Measurements from ENCODE around the gene ABCA6. TPM values are rescaled to one million over a fixed set of nuclear protein-coding genes. Genes with fewer than 3 reads are reported as not detected.

The ABCA6 gene
- total RNA-seq, 1 donor = 30.4 TPM

DNA sequence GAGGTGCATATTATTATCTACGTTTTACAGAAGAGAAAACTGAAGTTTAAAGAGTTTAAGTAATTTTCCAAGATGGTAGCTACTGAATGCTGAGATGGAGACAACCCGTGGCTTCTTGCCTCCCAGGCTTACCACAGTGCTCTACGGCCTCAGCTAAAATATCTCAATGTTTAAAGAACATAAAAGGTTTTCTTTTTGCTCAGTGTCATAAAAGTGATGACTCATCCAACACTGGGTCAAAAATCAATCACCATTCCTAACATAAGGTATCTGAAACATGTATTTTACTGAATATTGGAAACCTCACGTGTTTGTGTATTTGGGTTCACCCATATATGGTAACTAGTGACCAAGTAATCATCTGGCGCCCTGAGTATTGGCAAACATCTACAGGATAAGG, 99.4 kb downstream of the ABCA6 start:
- no peak overlapping the region for H3K27ac ChIP-seq (ENCODE audit: low read depth, low read length)
- no peaks in the 10 kb centered on the region for H4K20me1 ChIP-seq (ENCODE audit: insufficient read depth, low read length)
- H3K4me1 ChIP-seq (ENCODE audit: insufficient read depth, low read length) = peaks cover 4% of the 10 kb centered on the region
- no peaks in the 10 kb centered on the region for H3K79me2 ChIP-seq (ENCODE audit: insufficient read depth, low read length)
- no peak overlapping the region for H3K4me2 ChIP-seq (ENCODE audit: insufficient read depth, low read length)
- no peaks in the 10 kb centered on the region for H3K9me3 ChIP-seq (ENCODE audit: low read depth, low read length)
- no peak for DNase-seq (ENCODE audit: insufficient read length, low spot score, missing footprints)
- H3K36me3 ChIP-seq (ENCODE audit: insufficient read depth, low read length) = no peaks in the 10 kb centered on the region
- H3K4me3 ChIP-seq (ENCODE audit: insufficient read depth, low read length) = no peak overlapping the region
- H2AFZ ChIP-seq (ENCODE audit: low read length) = no peak overlapping the region
- TF ChIP-seq, protein P1, sequence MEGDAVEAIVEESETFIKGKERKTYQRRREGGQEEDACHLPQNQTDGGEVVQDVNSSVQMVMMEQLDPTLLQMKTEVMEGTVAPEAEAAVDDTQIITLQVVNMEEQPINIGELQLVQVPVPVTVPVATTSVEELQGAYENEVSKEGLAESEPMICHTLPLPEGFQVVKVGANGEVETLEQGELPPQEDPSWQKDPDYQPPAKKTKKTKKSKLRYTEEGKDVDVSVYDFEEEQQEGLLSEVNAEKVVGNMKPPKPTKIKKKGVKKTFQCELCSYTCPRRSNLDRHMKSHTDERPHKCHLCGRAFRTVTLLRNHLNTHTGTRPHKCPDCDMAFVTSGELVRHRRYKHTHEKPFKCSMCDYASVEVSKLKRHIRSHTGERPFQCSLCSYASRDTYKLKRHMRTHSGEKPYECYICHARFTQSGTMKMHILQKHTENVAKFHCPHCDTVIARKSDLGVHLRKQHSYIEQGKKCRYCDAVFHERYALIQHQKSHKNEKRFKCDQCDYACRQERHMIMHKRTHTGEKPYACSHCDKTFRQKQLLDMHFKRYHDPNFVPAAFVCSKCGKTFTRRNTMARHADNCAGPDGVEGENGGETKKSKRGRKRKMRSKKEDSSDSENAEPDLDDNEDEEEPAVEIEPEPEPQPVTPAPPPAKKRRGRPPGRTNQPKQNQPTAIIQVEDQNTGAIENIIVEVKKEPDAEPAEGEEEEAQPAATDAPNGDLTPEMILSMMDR (IDR thresholded peaks at IDR 0.05; ENCODE audit: extremely low read depth, low read depth, low read length) = no peak
- H3K27me3 ChIP-seq (ENCODE audit: insufficient read depth, low read length) = no peaks in the 10 kb centered on the region

DNA sequence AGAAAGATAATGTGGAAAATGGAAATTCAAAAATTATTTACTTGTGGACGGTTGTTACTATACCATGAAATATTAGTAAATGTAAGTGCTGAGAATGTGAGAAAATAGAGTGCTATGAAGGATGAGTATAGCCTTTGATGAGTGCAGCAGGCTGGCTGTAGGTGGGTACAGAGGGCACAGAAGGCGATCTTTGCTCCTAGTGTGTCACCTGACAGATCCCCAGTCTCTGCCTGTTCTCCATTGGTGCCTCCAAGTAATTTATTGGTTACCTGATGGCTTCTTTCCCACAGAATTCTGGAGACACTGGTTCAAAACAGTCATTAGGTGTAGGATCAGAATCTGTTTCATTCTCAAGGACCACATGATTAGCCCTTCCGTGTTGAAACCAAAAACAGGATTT, 109.9 kb downstream of the ABCA6 start:
- H3K9me3 ChIP-seq (ENCODE audit: low read depth, low read length) = no peaks in the 10 kb centered on the region
- no peaks in the 10 kb centered on the region for H3K36me3 ChIP-seq (ENCODE audit: insufficient read depth, low read length)
- H4K20me1 ChIP-seq (ENCODE audit: insufficient read depth, low read length) = no peaks in the 10 kb centered on the region
- no peak overlapping the region for H3K4me3 ChIP-seq (ENCODE audit: insufficient read depth, low read length)
- no peaks in the 10 kb centered on the region for H3K27me3 ChIP-seq (ENCODE audit: insufficient read depth, low read length)
- no peaks in the 10 kb centered on the region for H3K79me2 ChIP-seq (ENCODE audit: insufficient read depth, low read length)
- H3K27ac ChIP-seq (ENCODE audit: low read depth, low read length) = no peak overlapping the region
- DNase-seq (ENCODE audit: insufficient read length, low spot score, missing footprints) = no peak
- no peaks in the 10 kb centered on the region for H3K4me1 ChIP-seq (ENCODE audit: insufficient read depth, low read length)
- H3K4me2 ChIP-seq (ENCODE audit: insufficient read depth, low read length) = no peak overlapping the region
- no peak overlapping the region for H2AFZ ChIP-seq (ENCODE audit: low read length)
- TF ChIP-seq, protein P1 (IDR thresholded peaks at IDR 0.05; ENCODE audit: extremely low read depth, low read depth, low read length) = no peak

DNA sequence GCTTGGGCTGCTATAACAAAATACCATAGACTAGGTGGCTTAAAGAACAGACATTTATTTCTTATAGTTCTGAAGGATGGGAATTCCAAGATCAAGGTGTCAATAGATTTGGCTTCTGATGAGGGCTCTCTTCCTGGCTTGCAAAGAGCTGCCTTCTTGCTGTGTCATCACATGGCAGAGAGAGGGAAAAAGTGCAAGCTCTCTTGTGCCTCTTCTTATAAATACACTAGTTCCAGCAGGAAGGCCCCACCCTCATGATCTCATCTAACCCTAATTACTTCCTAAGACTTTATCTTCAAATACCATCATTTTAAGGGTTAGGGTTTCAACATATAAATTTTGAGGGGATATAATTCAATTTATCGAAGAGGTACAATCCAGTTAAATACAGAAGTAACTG, 111.5 kb downstream of the ABCA6 start:
- Histone ChIP-seq H3K4me1 (ENCODE audit: insufficient read depth, low read length) (no peaks in the 10 kb centered on the region), H3K4me2 (ENCODE audit: insufficient read depth, low read length) (no peak overlapping the region), H3K27me3 (ENCODE audit: insufficient read depth, low read length) (no peaks in the 10 kb centered on the region), H3K9me3 (ENCODE audit: low read depth, low read length) (no peaks in the 10 kb centered on the region), H4K20me1 (ENCODE audit: insufficient read depth, low read length) (no peaks in the 10 kb centered on the region), H3K79me2 (ENCODE audit: insufficient read depth, low read length) (no peaks in the 10 kb centered on the region), H2AFZ (ENCODE audit: low read length) (no peak overlapping the region), H3K36me3 (ENCODE audit: insufficient read depth, low read length) (no peaks in the 10 kb centered on the region), H3K4me3 (ENCODE audit: insufficient read depth, low read length) (no peak overlapping the region), H3K27ac (ENCODE audit: low read depth, low read length) (no peak overlapping the region)
- no peak for DNase-seq (ENCODE audit: insufficient read length, low spot score, missing footprints)
- TF ChIP-seq, protein P1 (IDR thresholded peaks at IDR 0.05; ENCODE audit: extremely low read depth, low read depth, low read length) = no peak

Small RNA genes lying within 50 kb of the gene (small RNA-seq; reads per million reads assigned to genes)
- not detected for gene MIR4524B

Other genes starting within 250 kb of the ABCA6 start
- 29.2 and 36.2 TPM in 2 replicates for gene ABCA8, start 186.5 kb downstream of the ABCA6 start, total RNA-seq
- gene ABCA9, start 81.0 kb downstream of the ABCA6 start, total RNA-seq = 16.8 and 23.2 TPM in 2 replicates
- 0.88 and 1.8 TPM in 2 replicates for gene ABCA10, start 86.9 kb upstream of the ABCA6 start, total RNA-seq
- 15.9 and 22.4 TPM in 2 replicates for gene ABCA5, start 185.2 kb upstream of the ABCA6 start, total RNA-seq

All from osteoblast (primary cell).